ENCODE results near the gene PTGR1.
"Not testable (repeated sequence)": the region's sequence is repeated elsewhere in the genome, so short reads cannot be mapped to it uniquely, and the experiment has no call there.

The PTGR1 gene

DNA sequence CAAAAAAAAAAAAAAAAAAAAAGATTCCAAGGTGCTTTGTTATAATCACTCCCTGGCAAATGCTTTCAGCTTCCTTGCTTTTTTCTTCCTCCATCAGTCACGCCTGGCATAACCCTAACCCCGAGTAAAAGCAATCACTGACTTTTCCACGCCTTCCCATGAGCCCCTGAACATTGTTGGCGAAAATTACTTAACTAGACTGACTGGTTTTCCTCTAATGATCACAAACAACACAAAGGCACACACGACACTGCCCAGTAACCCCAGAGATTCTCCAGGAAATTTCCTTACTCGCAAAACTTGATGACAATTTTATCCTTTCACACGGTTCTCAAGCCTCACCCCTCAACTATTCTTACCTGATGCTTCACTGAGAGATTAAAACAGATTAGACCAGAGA is 11.4 kb upstream of the PTGR1 start:
- DNase-seq, result no peak

DNA sequence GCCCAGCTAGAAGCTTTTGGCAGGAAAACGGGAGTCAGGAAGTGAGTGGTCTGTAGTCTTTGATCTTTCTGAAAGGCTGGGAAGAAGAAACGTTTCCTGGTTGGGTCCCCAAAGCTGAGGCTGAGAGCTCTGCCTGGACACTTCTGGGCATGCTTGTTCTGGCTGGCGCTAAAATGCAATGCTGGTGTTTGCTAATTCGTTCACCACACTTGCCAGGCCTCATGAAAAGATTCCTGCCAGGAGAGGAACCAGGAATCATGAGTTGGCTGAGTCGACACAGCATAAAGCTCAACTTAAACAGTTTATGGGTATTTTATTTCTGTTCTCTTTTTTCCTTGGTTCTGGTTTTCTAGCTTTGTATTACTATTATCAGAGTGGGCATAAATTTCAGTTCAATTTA is 10.7 kb upstream of the PTGR1 start:
- DNase-seq, result no peak

DNA sequence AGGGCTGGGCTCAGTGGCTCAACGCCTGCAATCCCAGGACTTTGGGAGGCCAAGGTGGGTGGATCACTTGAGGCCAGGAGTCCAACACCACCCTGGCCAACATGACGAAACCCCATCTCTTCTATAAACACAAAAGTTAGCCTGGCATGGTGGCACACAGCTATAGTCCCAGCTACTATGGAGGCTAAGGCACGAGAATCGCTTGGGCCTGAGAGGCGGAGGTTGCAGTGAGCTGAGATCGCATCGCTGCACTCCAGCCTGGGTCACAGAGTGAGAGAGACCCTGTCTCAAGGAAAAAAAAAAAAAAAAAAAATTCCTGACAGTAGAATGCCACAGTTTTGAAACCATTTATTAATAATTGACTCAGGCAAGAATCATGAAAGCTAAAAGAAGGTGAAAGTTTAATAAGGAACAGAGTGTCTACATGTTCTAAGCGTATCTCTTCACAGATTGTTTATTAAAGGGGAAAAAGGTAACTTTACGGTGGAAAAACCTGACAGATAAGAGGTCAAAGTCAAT is 5.7 kb upstream of the PTGR1 start:
- no peak for DNase-seq

DNA sequence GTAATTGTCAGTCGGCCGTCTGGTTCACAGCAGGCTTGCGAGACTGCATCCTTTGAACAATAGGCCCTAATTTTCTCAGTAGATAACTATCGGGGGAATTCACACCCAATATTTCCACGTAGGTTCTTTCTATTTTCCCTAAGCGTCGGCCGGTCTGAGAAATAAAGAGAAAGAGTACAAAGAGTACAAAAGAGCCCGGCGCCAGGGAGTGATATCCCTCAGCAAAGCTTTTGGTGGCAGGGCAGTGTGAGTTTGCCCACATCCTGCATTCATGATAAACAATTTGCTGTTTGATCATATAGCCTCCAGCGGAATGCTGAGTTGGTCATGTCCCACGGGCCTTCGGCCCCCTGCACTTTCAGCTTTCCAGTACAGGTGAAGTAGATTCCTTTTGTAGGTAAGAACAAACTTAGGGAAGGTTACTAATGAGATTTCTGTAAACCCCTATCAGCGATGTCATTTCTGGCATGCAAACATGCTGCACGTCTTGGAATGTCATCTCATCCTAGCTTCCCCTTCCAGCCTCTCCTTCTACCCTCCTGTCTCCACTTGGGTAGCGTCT is 4.7 kb upstream of the PTGR1 start:
- DNase-seq, result no peak

DNA sequence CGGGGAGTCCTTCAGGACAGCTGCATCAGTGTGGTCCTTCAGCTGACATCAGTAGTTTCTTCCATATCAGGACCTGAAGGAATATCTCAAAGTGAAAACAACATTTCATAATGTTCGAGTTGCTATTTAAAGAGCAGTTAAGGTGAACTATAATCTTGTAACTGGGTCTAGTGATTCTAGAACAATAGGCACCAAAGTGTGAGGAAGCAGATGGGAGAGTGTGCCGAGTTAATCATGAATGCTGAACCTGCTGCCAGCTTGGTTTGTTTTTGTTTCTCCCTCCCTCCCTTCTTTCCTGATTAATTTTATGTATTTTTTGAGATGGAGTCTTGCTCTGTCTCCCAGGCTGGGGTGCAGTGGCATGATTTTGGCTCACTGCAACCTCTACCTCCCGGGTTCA is 3.6 kb upstream of the PTGR1 start:
- no peak for DNase-seq

DNA sequence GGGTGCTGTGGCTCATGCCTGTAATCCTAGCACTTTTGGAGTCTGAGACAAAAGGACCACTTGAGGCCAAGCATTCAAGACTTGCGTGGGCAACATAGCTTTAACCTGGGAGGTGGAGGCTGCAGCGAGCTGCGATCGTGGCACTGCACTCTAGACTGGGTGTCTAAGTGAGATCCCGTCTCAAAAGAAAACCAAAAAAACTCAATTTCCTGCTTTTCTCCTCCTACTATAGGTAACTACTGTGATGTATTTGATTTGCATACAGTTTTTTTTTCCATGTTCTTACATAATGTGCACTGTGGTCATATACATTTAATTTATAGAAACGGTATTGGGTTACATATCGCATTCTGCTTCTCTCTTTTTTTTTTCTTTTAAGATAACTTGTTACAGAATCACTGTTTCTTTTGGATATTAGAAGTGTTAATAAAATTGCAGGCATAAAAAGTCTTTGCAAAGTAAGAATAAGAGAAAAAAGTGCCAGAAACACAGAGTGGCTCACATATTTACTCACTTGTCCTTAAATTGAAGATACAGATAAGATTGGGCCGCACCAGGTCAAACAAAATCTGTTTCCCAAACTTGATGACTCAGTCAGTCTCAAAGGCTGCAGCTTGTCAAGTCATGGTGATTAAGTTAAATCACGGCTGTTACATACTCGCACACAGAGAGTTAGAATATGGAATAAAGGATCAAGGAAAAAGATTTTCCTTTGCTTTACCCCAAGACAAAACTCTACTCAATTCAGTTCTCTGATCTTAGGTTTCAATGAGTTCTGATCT is 2.0 kb upstream of the PTGR1 start:
- no peak for DNase-seq

DNA sequence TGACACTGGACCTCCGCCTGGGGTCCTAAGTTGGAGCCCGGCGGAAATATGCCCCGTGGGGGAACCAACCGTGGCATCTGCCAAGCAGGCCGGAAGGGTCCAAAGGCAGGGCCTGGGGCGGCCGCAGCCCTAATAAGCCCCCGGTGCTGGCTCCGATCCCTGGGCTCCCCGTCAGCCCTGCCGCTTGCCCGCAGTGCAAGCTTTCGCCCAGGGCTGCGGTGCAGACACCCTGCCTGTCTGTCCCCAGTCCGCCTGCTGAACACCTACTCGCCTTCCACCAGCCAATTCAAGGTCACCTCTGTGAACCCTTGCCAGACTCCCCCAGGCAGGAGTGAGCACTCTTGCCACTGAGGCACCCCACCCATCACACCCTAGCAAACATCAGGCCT is 502 bp upstream of the PTGR1 start:
- DNase-seq, result no peak

DNA sequence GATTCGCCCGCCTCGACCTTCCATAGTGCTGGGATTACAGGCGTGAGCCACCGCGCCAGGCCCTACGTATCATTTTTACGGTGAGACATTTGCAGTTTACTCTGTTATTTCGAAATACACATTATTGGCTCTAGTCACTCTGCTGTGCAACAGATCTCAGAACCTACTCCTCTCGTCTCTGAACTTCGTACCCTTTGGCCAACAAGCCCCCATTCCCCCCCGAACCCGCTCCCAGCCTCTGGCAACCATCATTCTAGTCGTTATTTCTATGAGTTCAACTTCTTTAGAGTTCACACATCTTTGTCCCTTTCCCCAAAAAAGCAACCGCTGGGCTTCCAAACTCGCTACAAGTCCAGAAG is 735 bp downstream of the PTGR1 start:
- no peak for DNase-seq

DNA sequence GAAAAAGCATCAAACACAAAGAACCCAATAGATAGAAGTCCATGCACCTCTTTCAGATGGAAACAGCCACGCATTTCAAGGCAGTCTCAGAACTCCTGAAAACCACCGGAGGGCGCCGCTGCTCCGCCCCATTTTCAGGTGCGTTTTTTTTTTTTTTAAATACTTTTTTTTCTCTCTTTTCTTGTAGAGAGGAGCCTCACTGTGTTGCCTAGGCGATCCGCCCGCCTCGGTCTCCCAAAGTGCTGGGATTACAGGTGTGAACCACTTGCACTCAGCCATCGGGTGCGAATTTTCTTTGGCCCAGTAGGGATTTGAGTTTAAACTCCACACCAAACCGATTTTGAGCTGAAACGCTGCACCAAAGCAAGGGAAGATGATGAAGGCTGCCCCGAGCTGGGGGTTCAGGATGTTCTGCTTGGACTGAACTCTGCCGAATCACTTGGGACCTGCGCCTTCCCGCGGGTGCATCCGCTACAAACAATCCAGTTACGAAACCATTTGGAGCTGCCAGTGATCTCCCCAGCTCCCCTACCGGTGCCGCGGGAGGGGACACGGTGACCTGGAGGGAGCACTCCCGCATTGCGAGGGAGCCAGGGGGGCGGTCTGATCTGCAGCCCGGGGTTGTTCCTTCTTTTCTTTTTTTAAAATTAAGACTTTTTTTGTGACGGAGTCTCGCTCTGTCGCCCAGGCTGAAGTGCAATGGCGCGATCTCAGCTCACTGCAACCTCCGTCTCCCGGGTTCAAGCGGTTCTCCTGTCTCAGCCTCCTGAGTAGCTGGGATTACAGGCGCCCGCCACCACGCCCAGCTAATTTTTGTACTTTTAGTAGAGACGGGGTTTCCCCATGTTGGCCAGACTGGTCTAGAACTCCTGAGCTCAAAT is 1.4 kb downstream of the PTGR1 start:
- DNase-seq, result peak; percentile 47

DNA sequence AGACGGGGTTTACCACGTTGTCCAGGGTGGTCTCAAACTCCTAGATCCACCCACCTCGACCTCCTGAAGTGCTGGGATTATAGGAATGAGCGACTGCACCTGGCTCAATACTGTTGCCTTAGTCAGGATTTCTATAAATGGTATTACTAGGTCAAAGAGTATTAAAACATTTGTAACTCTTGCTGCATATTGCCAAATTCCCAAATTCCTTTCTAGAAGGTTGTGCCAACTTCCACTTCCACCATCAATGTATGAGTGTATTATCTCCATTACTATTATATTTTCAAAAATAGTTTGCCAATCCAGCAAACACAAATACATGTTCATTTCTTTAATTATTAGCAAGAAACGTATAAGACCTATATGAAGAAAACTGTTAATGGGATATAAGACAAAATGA is 10.6 kb downstream of the PTGR1 start:
- no peak for DNase-seq

DNA sequence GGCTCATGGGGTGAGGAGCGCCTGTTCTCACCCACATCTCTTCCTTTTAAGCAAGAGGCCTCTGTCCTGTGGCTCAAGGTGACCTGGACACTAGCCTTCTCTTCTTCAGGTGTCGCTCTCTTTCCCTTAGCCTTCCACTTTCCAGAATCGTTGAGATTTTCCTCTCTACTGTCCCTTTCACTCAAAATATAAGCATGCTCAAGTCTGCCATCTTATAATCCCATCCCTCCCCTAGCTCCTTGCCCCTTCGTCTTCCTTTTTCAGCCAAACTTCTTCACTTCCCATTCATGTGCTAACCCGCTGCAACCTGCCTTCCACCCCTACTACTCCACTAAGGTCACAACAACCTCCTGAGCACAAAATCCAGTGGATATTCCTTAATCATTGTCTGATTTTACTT is 13.1 kb downstream of the PTGR1 start:
- DNase-seq, result no peak

DNA sequence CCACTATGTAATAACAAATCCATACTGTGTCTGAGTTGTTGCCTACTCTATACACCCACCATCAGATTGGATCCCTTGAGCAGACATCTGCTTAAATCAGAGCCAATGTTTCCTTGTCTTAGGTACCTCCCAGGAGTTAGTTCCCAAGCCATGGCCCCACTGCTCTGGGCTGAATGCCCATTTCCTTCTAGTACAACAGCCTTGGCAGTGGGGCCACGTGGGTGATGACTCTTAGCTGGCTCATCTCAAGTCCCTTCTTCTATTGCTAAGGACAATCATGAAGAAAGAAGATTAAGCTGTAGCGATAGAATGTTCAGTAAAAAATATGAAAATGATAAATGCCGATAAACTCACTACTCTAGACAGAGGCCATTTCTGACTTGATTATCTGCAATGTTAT is 16.6 kb downstream of the PTGR1 start:
- no peak for DNase-seq

DNA sequence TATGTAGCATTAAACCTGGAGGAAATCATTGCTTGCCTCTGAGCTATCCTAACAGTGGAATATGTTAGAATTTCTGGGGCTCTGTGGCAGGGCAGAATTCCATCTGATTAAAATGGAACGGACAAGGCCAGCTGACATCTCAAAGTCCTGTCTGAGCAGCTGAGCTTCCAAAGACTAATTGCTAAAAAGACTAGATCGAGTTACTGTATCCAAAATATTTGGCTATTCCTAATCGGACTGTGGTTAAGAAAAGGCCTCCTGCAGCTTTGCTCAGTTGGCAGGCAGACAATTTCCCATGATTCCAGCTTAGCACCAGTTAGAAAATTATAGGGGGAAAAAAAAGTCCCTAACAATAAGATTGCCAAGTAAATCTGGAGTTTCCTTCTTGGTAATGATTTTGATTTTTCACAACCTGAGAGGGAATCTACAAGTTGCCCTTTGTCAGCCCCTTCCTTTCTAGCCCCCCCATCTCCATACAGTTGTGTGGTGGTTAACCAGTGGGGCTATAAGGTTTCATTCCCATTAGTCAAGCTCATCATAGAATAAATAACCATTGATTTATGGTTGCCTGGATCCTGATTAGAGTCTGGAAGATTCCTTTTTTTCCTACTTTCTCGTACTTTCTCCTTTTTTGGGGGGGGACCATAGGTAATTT is 26.4 kb downstream of the PTGR1 start:
- no peak for DNase-seq

DNA sequence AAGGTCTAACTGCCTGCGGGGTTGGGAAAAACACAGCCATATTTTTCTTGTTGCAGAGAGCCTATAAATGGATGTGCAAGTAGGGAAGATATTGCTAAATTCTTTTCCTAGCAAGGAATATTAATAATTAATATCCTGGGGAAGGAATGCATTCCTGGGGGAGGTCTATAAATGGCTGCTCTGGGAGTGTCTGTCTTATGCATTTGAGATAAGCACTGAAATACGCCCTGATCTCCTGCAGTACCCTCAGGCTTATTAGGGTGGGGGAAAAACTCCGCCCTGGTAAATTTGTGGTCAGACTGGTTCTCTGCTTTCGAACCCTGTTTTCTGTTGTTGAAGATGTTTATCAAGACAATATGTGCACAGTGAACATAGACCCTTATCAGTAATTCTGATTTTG is 31.3 kb downstream of the PTGR1 start:
- DNase-seq, result not testable (repeated sequence)

DNA sequence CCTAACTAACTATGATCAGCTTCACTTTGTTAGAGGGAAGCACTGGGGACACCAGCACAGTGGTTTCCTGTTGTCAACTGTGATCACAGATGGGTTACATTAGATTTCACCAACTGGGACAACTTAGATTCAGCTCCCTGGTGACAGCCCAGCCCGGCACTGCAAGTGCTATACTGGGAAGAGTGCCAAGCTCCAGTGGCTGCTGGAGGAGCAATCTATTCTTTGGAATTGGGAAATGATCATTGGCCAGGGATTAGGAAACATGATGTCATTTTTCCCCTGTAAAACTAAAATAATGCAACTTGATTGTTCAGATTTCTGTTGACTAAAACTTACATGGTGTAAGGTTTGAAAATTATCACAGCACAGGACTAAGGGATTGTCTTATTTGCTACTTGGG is 33.2 kb downstream of the PTGR1 start:
- no peak for DNase-seq

DNA sequence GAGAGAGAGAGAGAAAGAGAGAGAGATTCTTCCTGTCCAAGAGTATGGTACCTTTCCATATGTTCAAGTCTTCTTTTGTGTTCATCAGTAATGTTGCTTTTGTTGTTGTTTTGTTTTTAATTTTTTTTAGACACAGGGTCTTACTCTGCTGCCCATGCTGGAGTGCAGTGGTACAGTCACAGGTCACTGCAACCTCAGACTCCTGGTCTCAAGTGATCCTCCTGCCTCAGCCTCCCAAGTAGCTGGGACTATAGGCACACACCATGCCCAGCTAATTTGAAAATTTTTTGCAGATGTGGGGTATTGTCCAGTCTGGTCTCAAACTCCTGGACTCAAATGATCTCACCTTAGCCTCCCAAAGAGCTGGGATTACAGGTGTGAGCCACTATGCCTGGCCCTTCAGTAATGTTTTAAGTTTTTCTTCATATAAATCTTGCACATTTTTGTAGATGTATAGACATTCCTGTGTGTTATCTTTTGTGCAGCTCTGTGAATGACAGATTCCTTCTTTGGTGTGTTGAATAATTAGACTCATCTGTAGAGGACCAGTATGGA is 38.2 kb downstream of the PTGR1 start:
- no peak for DNase-seq

DNA sequence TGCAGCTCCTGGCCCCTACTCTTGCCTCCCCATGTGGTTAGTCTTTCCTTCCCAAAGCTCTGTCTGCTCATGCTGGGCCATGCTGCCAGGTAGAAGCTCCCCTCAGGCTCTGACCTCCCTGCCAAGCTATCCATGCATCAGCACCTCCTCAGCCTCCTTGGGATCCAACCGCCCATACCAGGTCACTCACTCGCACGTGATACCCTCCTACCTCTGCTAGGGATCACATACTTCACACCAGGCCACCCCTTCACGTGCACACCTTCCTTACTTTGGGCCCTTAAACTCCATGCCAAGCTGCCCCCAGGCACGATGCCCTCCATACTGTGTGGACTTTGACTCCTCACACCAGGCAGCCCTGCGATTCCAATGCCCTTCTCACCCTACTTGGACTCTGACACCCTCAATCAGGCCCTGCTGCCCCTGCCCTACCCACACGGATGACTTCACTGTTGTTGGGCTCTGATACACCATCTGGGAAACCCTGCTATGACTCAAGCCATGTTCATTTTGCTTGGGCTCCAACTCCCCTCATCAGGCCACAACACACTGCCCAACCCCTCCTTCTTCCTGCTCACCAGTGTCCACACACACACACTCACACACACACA is 40.3 kb downstream of the PTGR1 start:
- no peak for DNase-seq

DNA sequence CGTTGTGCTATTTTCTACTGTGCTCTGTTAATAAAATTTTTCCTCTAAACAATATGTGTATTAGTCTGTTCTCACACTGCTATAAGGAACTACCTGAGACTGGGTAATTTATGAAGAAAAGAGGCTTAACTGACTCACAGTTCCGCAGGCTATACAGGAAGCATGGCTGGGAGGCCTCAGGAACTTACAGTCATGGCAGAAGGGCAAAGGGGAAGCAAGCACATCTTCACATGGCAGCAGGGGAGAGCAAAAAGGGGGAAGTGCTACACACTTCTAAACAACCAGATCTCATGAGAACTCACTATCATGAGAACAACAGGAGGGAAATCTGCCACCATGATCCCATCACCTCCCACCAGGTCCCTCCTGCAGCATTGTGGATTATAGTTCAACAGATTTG is 44.0 kb downstream of the PTGR1 start:
- DNase-seq, result not testable (repeated sequence)

DNA sequence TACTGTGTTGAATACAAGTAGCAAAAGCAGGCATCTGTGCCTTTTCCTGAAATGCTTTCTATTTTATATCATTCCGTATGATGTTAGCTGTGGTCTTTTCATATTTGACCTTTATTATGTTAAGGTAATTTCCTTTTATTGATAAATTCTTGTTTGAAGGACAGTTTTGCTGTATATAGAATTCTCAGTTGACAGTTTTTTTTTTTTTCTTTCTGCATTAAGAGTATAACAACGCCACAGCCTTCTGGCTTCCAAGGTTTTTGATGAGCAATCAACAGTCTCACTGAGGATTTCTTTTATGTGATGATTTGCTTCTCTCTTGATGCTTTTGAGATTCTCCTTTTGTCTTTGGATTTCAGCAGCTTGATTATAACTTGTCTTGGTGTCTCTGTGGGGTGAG is 50.8 kb downstream of the PTGR1 start:
- no peak for DNase-seq

DNA sequence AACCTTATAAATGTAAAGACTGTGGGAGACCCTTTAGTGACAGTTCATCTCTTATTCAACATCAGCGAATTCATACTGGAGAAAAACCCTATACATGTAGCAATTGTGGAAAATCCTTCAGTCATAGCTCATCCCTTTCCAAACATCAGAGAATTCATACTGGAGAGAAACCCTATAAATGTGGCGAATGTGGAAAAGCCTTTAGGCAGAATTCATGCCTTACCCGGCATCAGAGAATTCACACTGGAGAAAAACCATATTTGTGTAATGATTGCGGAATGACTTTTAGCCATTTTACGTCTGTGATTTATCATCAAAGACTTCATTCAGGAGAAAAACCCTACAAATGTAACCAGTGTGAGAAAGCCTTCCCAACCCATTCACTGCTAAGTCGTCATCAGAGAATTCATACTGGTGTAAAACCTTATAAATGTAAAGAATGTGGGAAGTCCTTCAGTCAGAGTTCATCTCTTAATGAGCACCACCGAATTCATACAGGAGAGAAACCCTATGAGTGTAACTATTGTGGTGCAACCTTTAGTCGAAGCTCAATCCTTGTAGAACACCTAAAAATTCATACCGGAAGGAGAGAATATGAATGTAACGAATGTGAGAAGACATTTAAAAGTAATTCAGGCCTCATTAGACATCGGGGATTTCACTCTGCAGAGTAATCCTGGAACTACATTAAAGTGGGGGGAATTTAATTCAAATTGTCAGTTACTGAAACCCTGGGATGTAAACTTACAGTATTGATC is 56.8 kb downstream of the PTGR1 start:
- DNase-seq, result no peak

DNA sequence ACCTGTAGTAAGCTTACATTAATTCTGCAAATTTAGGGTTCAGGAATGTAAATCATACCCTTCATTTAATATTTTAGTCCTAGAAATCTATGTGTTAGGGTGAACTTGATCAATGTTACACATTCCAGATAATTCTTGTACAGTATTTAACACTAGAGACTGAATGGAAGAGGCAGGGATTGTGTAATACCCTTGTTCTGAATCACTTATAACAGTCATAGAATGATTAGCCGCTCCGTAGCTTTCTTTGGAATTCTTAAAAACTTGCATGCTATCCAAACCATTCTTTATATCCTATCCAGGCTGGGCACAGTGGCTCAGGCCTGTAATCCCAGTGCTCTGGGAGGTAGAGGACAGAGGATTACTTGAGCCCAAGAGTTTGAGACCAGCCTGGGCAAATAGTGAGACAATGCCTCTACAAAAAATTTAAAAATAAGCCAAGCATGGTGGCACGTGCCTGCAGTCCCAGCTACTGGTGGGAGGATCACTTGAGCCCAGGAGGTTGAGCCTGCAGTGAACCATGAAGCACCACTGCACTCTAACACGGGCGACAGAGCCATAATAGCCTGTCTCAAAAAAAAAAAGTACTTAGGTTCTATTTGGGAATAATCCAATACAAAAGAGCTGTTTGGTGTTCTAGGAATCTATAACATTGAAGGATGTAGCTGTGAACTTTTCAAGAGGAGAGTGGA is 66.2 kb downstream of the PTGR1 start:
- no peak for DNase-seq
